A673 (cell line): Measurements from ENCODE around the gene OR4F15. TPM values are rescaled to one million over a fixed set of nuclear protein-coding genes. Genes with fewer than 3 reads are reported as not detected.

ENCODE experiments used
- BruUV-seq: library from RNA; stranded (reverse); fragments of 400-500 nt; replicated peaks from 2 replicates; lab custom pipeline; 2021; lab: Mats Ljungman, UMichigan
- CTCF ChIA-PET: fragments of 300-600 bp; sonication (Branson Sonifier 250); formaldehyde crosslinking; loops from one replicate; lab custom pipeline; 2022; ENCODE audit warnings: antibody characterized with exemption; lab: Charles Lee
- POLR2A ChIA-PET: fragments of 300-600 bp; sonication (Branson Sonifier 250); formaldehyde crosslinking; loops from one replicate; lab custom pipeline; 2022; ENCODE audit warnings: antibody characterized with exemption; ENCODE audit not compliant: low non-redundant PET; lab: Charles Lee
- DNase-seq: peaks from one replicate; pipeline ENCODE4 v3.0.0-alpha.2; 2015; ENCODE audit warnings: low spot score
- H3K27ac ChIP-seq: fragments of 200-600 bp; sonication (generic); 2 replicates; pipeline ENCODE4 v1.5.1; 2016; ENCODE audit warnings: mixed run types, low read depth, mild to moderate bottlenecking, mixed read lengths, antibody characterized with exemption, low read length; ENCODE audit not compliant: poor library complexity, severe bottlenecking
- H3K27me3 ChIP-seq: fragments of 200-600 bp; sonication (generic); replicated peaks from 2 replicates; pipeline ENCODE4 v1.6.1; 2017; ENCODE audit warnings: mixed run types, low read depth, mild to moderate bottlenecking, mixed read lengths, antibody characterized with exemption, low read length; ENCODE audit not compliant: insufficient read depth, poor library complexity
- H3K36me3 ChIP-seq: fragments of 200-600 bp; sonication (generic); 2 replicates; pipeline ENCODE4 v1.6.1; 2016; ENCODE audit warnings: mixed run types, mild to moderate bottlenecking, mixed read lengths, antibody characterized with exemption, low read length; ENCODE audit not compliant: insufficient read depth, poor library complexity, severe bottlenecking
- H3K4me1 ChIP-seq: fragments of 200-600 bp; sonication (generic); 2 replicates; pipeline ENCODE4 v1.6.1; 2017; ENCODE audit warnings: mixed run types, mild to moderate bottlenecking, mixed read lengths, antibody characterized with exemption, low read length; ENCODE audit not compliant: insufficient read depth, poor library complexity, severe bottlenecking
- H3K4me3 ChIP-seq: fragments of 200-600 bp; sonication (generic); 2 replicates; pipeline ENCODE4 v1.5.1; 2016; ENCODE audit warnings: low read depth, mixed run types, mild to moderate bottlenecking, mixed read lengths, low read length; ENCODE audit not compliant: poor library complexity, severe bottlenecking
- H3K9me3 ChIP-seq: fragments of 200-600 bp; sonication (generic); 2 replicates; pipeline ENCODE4 v1.6.1; 2016; ENCODE audit warnings: mixed run types, low read depth, mild to moderate bottlenecking, mixed read lengths, antibody characterized with exemption, low read length; ENCODE audit not compliant: poor library complexity, severe bottlenecking
- CTCF ChIP-seq: fragments of 300-800, 200-600 bp; sonication (generic); conservative IDR thresholded peaks from 2 replicates; pipeline ENCODE4 v1.5.1; 2017; ENCODE audit warnings: low read depth, mild to moderate bottlenecking, antibody characterized with exemption, low read length, moderate library complexity, mixed read lengths
- EZH2 ChIP-seq: fragments of 200-600 bp; sonication (generic); IDR thresholded peaks from 2 replicates; pipeline ENCODE4 v1.6.1; 2017; ENCODE audit warnings: borderline replicate concordance, low read depth, mild to moderate bottlenecking, mixed read lengths, antibody characterized with exemption, low read length; ENCODE audit not compliant: poor library complexity, severe bottlenecking
- intact Hi-C: fragments of 100-400 bp; cut with micrococcal nuclease; formaldehyde crosslinking; loops from one replicate; pipeline ENCODE4 v1.10.0; 2022; ENCODE audit not compliant: unreplicated experiment
- total RNA-seq: library from RNA; stranded (reverse); gene quantifications from 2 replicates; pipeline ENCODE4 v1.2.3, GENCODE V29; 2021

Gene OR4F15
- total RNA-seq, 1 experiment from 2014 or later = not detected

GRCh38 chr15:101813803-101814534 lies 2.0 kb downstream of the OR4F15 start:
- peak; percentile 11 for DNase-seq
- Histone ChIP-seq H3K27me3 (peaks cover 35% of the 10 kb centered on the region), H3K9me3 (no peaks in the 10 kb centered on the region), H3K27ac (no peak overlapping the region), H3K4me1 (no peaks in the 10 kb centered on the region), H3K36me3 (no peaks in the 10 kb centered on the region), H3K4me3 (no peak overlapping the region)
- POLR2A ChIA-PET = no interaction called here
- no TSS peak for BruUV-seq
- TF ChIP-seq CTCF = no peak
- TF ChIP-seq EZH2 = no peak
- CTCF ChIA-PET = no interaction called here
- intact Hi-C loops = no loop called here

DNA sequence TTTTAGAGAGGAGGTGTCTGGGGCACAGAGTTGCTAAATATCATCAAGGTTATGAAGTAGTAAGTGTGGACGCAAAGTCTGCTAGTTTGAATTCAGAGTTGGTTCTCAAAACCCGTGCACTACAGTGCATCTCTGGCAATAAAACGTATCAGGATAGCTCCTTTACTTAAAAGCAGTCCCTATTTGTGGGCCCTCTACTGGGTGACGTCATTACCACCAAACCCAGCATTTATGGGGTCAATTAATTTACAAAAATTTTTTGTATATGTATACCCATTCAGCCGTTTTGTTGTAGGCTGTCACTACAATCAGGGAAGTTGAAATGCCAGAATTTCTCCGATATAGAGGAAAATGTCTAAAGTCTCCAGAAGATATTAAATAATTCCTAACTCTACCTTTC lies 8.8 kb downstream of the OR4F15 start:
- no peak for DNase-seq
- peaks cover 19% of the 10 kb centered on the region for H3K27me3 ChIP-seq
- ChIA-PET POLR2A (no interaction called here), CTCF (no interaction called here)
- H3K4me3 ChIP-seq = no peak overlapping the region
- no peak for TF ChIP-seq CTCF
- TF ChIP-seq EZH2 = no peak
- no peaks in the 10 kb centered on the region for H3K4me1 ChIP-seq
- H3K9me3 ChIP-seq = no peaks in the 10 kb centered on the region
- intact Hi-C loops = no loop called here
- H3K36me3 ChIP-seq = no peaks in the 10 kb centered on the region
- no peak overlapping the region for H3K27ac ChIP-seq
- no TSS peak for BruUV-seq

GRCh38 chr15:101827257-101827656 lies 15.3 kb downstream of the OR4F15 start:
- Histone ChIP-seq H3K4me1 (no peaks in the 10 kb centered on the region), H3K36me3 (no peaks in the 10 kb centered on the region), H3K9me3 (no peaks in the 10 kb centered on the region), H3K4me3 (no peak overlapping the region), H3K27me3 (peaks cover 52% of the 10 kb centered on the region), H3K27ac (no peak overlapping the region)
- TF ChIP-seq EZH2 (no peak), CTCF (no peak)
- DNase-seq = no peak
- intact Hi-C loops = no loop called here
- no TSS peak for BruUV-seq
- ChIA-PET CTCF (no interaction called here), POLR2A (no interaction called here)
